HK-2 (cell line): ENCODE results near the gene JPT2.
"Not testable (repeated sequence)": the region's sequence is repeated elsewhere in the genome, so short reads cannot be mapped to it uniquely, and the experiment has no call there.

Experiments used
- DNase-seq: peaks from one replicate; pipeline ENCODE4 v3.0.0-alpha.2; 2018; ENCODE audit not compliant: unreplicated experiment

JPT2 gene

GRCh38 chr16:1732071-1732470, 54.0 kb downstream of the JPT2 start:
- no peak for DNase-seq

GRCh38 chr16:1732551-1732987, 54.5 kb downstream of the JPT2 start:
- not testable (repeated sequence) for DNase-seq

DNA sequence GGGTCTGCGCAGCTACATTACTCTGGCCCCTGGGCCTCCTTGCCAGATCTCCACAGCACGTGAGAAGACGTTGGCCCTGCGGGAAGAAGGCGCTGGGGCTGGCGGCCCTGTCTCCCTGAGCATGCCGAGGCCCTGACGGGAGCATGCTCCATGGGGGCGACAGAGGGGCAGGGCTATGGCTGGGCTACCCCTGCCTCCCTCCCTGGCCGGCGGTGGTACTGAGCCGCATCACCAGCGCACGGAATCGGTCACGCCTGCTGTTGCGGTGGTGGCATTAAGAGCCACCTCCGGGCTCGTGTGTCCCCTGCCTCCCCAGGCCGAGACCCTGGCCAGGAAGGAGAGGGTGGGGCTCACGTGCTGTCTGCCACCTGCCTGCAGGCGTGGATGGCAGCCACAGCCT, 56.0 kb downstream of the JPT2 start:
- DNase-seq: no peak

GRCh38 chr16:1734816-1735215, 56.7 kb downstream of the JPT2 start:
- no peak for DNase-seq

- DNase-seq: no peak
Observed at GRCh38 chr16:1740234-1740633, 62.2 kb downstream of the JPT2 start.

- no peak for DNase-seq
Observed at GRCh38 chr16:1740781-1741490, 62.9 kb downstream of the JPT2 start.

GRCh38 chr16:1741553-1742165, 63.6 kb downstream of the JPT2 start:
- no peak for DNase-seq

GRCh38 chr16:1743376-1744337, 65.6 kb downstream of the JPT2 start:
- no peak for DNase-seq

GRCh38 chr16:1744338-1744840, 66.3 kb downstream of the JPT2 start:
- no peak for DNase-seq

- no peak for DNase-seq
Observed at GRCh38 chr16:1745181-1745899, 67.3 kb downstream of the JPT2 start.

DNA sequence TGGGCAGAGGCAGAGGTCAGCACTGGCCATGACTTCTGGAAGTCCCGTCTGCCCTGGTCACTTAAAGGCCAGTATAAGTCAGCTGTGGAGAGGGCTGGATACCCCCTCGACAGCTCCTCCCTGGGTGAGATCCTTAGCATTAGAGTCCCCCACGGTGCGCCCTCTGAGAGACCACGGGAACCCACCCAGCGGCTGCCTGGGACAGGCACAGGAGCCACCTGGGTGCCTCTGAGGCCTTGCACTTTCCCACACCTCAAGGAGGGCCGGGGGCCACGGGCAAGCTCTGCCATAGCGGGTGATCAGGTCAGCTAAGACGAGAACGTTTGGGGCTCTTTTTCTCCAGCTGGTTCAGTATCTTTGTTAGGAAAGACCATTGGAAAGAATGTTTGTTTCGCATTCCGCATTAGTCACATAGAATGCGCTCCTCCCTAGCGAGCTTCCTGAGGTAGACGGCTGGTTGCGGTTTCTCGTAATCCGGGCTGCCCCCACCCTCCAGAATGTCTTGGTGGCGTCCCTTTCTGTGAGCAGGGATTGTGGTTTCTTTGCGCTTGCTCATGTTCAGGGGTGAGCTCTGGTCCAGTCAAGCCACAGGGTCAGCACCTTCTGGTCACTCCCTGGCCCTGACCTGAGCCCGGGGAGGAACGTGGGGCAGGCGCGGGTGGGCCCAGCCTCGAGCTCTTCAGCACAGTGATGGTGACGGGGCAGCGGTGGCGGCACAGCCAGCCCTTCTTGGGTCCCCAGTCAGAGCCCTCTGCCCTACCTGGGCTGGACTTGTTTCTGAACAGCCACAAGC, 68.0 kb downstream of the JPT2 start:
- DNase-seq: no peak

- no peak for DNase-seq
Observed at GRCh38 chr16:1746693-1747195, 68.7 kb downstream of the JPT2 start.

DNA sequence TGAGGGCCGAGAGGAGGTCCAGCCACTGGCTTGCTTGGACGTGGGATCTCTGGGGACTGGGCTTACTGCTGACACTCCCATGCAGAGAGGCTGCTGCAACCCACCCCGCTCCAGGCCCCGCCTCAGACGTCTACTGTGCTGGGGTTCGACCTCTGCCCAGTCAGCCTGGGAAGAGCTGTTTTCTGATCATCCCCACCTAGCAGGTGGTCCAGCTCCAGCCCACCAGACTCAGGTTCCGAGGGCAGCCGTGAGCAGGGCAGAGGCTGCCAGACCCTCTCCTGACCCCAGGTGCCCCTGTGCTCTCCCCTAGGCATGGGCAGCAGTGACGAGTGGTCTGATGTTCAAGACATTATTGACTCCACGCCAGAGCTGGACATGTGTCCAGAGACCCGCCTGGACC, 69.9 kb downstream of the JPT2 start:
- no peak for DNase-seq

GRCh38 chr16:1749152-1750117, 71.4 kb downstream of the JPT2 start:
- no peak for DNase-seq
